Cardiac muscle cell (in vitro differentiated cells and primary cell): Measurements from ENCODE around the gene MAG. TPM values are rescaled to one million over a fixed set of nuclear protein-coding genes. Genes with fewer than 3 reads are reported as not detected.

Source experiments
- DNase-seq, 2 donors: peaks; one replicate each; pipeline versions ENCODE4 v3.0.0 to v3.0.0-alpha.2; 2010 to 2017; ENCODE audit warnings: low read depth in 1 of 2, low spot score in 1 of 2
- H3K27ac ChIP-seq: fragments of 200-600 bp; sonication (generic); 2 replicates; pipeline ENCODE4 v1.5.1; 2016
- H3K27me3 ChIP-seq: fragments of 200-600 bp; sonication (generic); 2 replicates; pipeline ENCODE4 v1.6.0; 2016; ENCODE audit warnings: control low read depth
- H3K36me3 ChIP-seq: fragments of 200-600 bp; sonication (generic); 2 replicates; pipeline ENCODE4 v1.5.1; 2016; ENCODE audit warnings: control low read depth
- H3K4me1 ChIP-seq: fragments of 200-600 bp; sonication (generic); 2 replicates; pipeline ENCODE4 v1.8.1; 2017; ENCODE audit warnings: low read depth, mild to moderate bottlenecking, mixed run types
- H3K4me3 ChIP-seq: fragments of 200-600 bp; sonication (generic); 2 replicates; pipeline ENCODE4 v1.5.1; 2016; ENCODE audit warnings: mild to moderate bottlenecking
- H3K9me3 ChIP-seq: fragments of 200-600 bp; sonication (generic); 2 replicates; pipeline ENCODE4 v1.5.1; 2017; ENCODE audit warnings: low read depth, mild to moderate bottlenecking, control low read depth
- polyA plus RNA-seq: library from polyadenylated mRNA; unstranded; fragments of >200 nt; fragmentation: Nextera tagmentation; extraction: Ambion mirVana; gene quantifications from 2 replicates; pipeline ENCODE4 v1.2.1, GENCODE V29; 2016
- total RNA-seq: library from RNA; depleted of rRNA; stranded (reverse); fragments of >200 nt; gene quantifications from 2 replicates; pipeline ENCODE4 v1.2.3, GENCODE V29; 2016
- TF ChIP-seq, protein P1 (sequence below): IDR thresholded peaks from 2 replicates; pipeline ENCODE4 v1.5.1; 2012; ENCODE audit warnings: low read depth, mild to moderate bottlenecking, low read length

The MAG gene
- total and polyA plus RNA-seq, 2 experiments from 2014 or later: 1.2 to 2.1 TPM

DNA sequence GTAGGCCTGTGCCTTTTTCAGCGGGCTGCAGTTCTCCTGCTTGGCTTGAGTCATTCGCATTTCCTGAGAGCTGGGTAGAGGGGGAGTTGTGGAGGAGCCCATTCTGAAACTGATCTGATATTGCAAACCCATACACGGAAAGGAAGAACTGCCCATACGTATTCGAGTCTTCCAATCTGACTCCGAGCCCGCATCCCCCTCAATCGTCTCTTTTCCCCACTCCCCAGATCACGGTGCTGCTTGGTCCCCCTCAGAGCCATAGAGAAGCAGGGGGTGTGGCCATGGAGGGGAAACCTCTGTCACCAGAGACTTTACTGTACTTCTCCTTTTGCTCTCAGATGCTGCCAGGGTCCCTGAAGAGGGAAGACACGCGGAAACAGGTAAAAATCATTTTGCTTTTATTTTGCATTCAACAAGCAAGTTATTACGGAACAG is 36.9 kb downstream of the MAG start, which contains the start of gene CD22:
CD22 (plus strand) TSS at position 337 of the 435 bp plus-strand sequence. CDS start 2,854 bp downstream, outside the sequence.
- Histone ChIP-seq H3K27me3 (no peaks in the 10 kb centered on the region), H3K4me1 (no peaks in the 10 kb centered on the region), H3K4me3 (no peak within 1 kb of the TSS), H3K27ac (no peak within 1 kb of the TSS), H3K36me3 (no peaks in the 10 kb centered on the region), H3K9me3 (no peaks in the 10 kb centered on the region)
- DNase-seq: no peak
- TF ChIP-seq, protein P1, sequence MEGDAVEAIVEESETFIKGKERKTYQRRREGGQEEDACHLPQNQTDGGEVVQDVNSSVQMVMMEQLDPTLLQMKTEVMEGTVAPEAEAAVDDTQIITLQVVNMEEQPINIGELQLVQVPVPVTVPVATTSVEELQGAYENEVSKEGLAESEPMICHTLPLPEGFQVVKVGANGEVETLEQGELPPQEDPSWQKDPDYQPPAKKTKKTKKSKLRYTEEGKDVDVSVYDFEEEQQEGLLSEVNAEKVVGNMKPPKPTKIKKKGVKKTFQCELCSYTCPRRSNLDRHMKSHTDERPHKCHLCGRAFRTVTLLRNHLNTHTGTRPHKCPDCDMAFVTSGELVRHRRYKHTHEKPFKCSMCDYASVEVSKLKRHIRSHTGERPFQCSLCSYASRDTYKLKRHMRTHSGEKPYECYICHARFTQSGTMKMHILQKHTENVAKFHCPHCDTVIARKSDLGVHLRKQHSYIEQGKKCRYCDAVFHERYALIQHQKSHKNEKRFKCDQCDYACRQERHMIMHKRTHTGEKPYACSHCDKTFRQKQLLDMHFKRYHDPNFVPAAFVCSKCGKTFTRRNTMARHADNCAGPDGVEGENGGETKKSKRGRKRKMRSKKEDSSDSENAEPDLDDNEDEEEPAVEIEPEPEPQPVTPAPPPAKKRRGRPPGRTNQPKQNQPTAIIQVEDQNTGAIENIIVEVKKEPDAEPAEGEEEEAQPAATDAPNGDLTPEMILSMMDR: no peak

DNA sequence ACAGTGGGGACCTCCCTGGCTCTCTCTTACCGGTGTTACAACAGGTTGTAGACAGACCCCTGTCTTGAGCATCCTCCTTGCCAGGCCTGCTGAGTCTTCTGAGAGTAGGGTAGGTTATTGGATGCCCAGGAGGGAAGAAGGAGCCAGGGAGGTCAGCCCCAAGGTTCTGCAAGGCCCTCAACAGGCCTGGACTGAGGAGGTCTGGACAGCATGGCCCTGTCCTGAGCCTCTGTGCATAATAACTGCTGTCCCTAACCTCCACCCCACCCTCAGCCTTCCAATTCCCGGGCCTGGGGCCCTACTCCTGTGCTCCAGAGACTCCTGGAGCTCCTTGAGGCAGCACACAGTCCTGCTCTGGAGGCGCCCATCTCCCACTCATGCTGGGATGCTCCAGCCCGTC is 37.4 kb downstream of the MAG start:
- H3K27me3 ChIP-seq: no peaks in the 10 kb centered on the region
- no peak for DNase-seq
- H3K4me1 ChIP-seq: no peaks in the 10 kb centered on the region
- TF ChIP-seq, protein P1: no peak
- H3K9me3 ChIP-seq: no peaks in the 10 kb centered on the region
- no peaks in the 10 kb centered on the region for H3K36me3 ChIP-seq
- no peak overlapping the region for H3K27ac ChIP-seq
- H3K4me3 ChIP-seq: no peak overlapping the region

DNA sequence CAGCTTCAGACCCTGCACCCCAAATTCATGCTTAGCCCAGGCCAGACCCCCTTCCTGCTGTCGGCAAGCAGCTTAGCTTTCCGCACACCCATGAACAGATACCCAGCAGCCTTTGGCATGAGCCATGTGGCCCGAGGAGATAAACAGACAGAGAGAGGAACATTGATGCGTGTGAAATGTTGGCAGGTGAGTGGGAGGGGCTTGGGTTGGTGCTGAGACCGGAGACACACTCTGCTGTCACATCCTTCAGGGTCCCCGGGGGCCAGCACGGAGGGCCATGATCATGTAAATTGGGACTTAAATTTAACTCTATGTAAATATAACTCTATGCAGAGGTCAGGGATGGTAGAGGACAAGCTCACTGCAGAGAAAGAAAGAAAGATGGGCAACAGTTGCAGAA is 38.5 kb downstream of the MAG start:
- DNase-seq: no peak

DNA sequence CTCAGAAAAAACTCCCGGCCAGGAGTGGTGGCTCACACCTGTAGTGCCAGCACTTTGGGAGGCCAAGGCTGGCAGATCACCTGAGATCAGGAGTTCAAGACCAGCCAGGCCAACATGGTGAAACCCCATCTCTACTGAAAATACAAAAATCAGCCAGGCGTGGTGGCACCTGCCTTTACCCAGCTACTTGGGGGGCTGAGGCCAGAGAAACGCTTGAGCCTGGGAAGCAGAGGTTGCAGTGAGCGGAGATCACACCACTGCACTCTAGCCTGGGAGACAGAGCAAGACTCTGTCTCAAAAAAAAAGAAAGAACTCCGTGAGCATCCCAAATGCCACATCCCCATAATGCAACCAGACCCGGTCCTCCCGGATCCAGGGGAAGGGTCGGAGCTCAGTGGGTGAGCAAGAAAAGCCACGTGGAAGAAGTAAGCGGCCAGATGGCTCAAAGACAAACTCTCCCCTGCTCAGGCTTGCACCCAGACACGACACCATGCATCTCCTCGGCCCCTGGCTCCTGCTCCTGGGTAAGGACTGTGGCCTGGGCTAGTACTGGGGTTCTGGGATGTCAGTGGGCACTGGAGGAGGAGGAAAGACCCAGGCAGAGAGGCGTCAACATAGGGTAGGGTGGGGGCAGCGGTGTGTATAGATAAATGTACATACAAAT is 39.7 kb downstream of the MAG start:
- TF ChIP-seq, protein P1: no peak
- no peak overlapping the region for H3K27ac ChIP-seq
- no peaks in the 10 kb centered on the region for H3K9me3 ChIP-seq
- H3K36me3 ChIP-seq: no peaks in the 10 kb centered on the region
- no peaks in the 10 kb centered on the region for H3K27me3 ChIP-seq
- H3K4me3 ChIP-seq: no peak overlapping the region
- no peak for DNase-seq
- no peaks in the 10 kb centered on the region for H3K4me1 ChIP-seq

More for the DNA sequence above, 38.5 kb downstream of the MAG start:
- no peak overlapping the region for H3K4me3 ChIP-seq
- no peaks in the 10 kb centered on the region for H3K4me1 ChIP-seq
- no peaks in the 10 kb centered on the region for H3K27me3 ChIP-seq
- TF ChIP-seq, protein P1: no peak
- no peaks in the 10 kb centered on the region for H3K9me3 ChIP-seq
- H3K27ac ChIP-seq: no peak overlapping the region
- no peaks in the 10 kb centered on the region for H3K36me3 ChIP-seq

DNA sequence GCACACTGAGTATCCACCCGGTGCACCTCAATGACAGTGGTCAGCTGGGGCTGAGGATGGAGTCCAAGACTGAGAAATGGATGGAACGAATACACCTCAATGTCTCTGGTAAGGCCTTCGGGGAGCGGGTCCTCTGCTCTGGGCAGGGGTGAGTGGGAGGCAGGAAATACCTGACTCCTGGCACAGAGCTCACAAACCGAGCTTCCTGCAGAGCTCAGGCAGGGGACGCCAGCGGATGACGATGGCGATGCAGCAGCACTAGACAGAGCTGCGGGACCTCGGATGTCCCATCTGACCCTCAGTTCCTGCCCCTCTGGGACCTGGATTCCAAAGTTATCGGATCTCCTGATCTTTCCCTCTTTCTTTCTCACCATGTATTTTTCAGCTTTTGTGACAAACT is 40.9 kb downstream of the MAG start:
- no peak for DNase-seq
- H3K9me3 ChIP-seq: no peaks in the 10 kb centered on the region
- no peaks in the 10 kb centered on the region for H3K4me1 ChIP-seq
- H3K27ac ChIP-seq: no peak overlapping the region
- no peaks in the 10 kb centered on the region for H3K27me3 ChIP-seq
- no peak overlapping the region for H3K4me3 ChIP-seq
- TF ChIP-seq, protein P1: no peak
- no peaks in the 10 kb centered on the region for H3K36me3 ChIP-seq
